IMR-90 (cell line): Measurements from ENCODE around the gene EGFR. TPM values are rescaled to one million over a fixed set of nuclear protein-coding genes. Genes with fewer than 3 reads are reported as not detected.

Experiments
- ATAC-seq: fragments of 200-7000 bp; cut with Tn5 transposase; 2 replicates; pipeline ENCODE4 v1.9.1; 2020; ENCODE audit warnings: low read depth, mild to moderate bottlenecking, moderate library complexity
- BruUV-seq: library from RNA; stranded (reverse); fragments of 400-500 nt; replicated peaks from 2 replicates; lab custom pipeline; 2021; lab: Mats Ljungman, UMichigan
- CTCF ChIA-PET: fragments of 300-600 bp; formaldehyde crosslinking; extraction: SDS; loops from one replicate; lab custom pipeline; 2021; ENCODE audit warnings: antibody characterized with exemption; lab: Yijun Ruan, JAX
- POLR2A ChIA-PET: fragments of 300-600 bp; sonication (Branson Sonifier 250); formaldehyde crosslinking; loops from one replicate; lab custom pipeline; 2022; ENCODE audit warnings: antibody characterized with exemption; ENCODE audit not compliant: unreplicated experiment; lab: Charles Lee
- DNase-seq: peaks from one replicate; pipeline ENCODE4 v3.0.0; 2013
- H2AFZ ChIP-seq: replicated peaks from 2 replicates; pipeline ENCODE3; 2013; ENCODE audit warnings: low read length, mild to moderate bottlenecking; ENCODE audit not compliant: poor library complexity
- H2AK5ac ChIP-seq: 2 replicates; pipeline ENCODE4 v1.6.1; 2013; ENCODE audit warnings: low read depth, low read length, inconsistent platforms
- H2AK9ac ChIP-seq: replicated peaks from 2 replicates; pipeline ENCODE3; 2013; ENCODE audit warnings: mild to moderate bottlenecking, low read depth, low read length, moderate library complexity; ENCODE audit not compliant: poor library complexity
- H2BK120ac ChIP-seq: 2 replicates; pipeline ENCODE4 v1.6.1; 2013; ENCODE audit warnings: low read depth, low read length, inconsistent platforms
- H2BK15ac ChIP-seq: 3 replicates; pipeline ENCODE4 v1.6.1; 2013; ENCODE audit warnings: low read depth, low read length, inconsistent platforms
- H2BK20ac ChIP-seq: 2 replicates; pipeline ENCODE4 v1.6.1; 2013; ENCODE audit warnings: low read depth, mild to moderate bottlenecking, inconsistent platforms, low read length, moderate library complexity
- H2BK5ac ChIP-seq: 2 replicates; pipeline ENCODE4 v1.6.1; 2013; ENCODE audit warnings: mild to moderate bottlenecking, low read depth, low read length, inconsistent platforms; ENCODE audit not compliant: poor library complexity, severe bottlenecking
- H3K14ac ChIP-seq: replicated peaks from 2 replicates; pipeline ENCODE4 v1.6.1; 2013; ENCODE audit warnings: low read depth, low read length, inconsistent platforms
- H3K18ac ChIP-seq: 2 replicates; pipeline ENCODE4 v1.6.1; 2013; ENCODE audit warnings: low read depth, low read length, control low read depth
- H3K23ac ChIP-seq: 2 replicates; pipeline ENCODE4 v1.6.1; 2013; ENCODE audit warnings: low read depth, low read length, inconsistent platforms
- H3K27ac ChIP-seq: 2 replicates; pipeline ENCODE4 v1.5.1; 2013; ENCODE audit warnings: mild to moderate bottlenecking, control low read depth, low read length; ENCODE audit not compliant: insufficient read depth
- H3K27me3 ChIP-seq: 2 replicates; pipeline ENCODE4 v1.6.1; 2013; ENCODE audit warnings: low read length; ENCODE audit not compliant: control insufficient read depth, insufficient read depth
- H3K36me3 ChIP-seq: 2 replicates; pipeline ENCODE4 v1.6.1; 2013; ENCODE audit warnings: low read length, mixed read lengths; ENCODE audit not compliant: control insufficient read depth, insufficient read depth
- H3K4ac ChIP-seq: 2 replicates; pipeline ENCODE4 v1.6.1; 2013; ENCODE audit warnings: low read depth, low read length, inconsistent platforms
- H3K4me1 ChIP-seq: 2 replicates; pipeline ENCODE4 v1.6.1; 2013; ENCODE audit warnings: low read length, mixed read lengths; ENCODE audit not compliant: control insufficient read depth, insufficient read depth
- H3K4me2 ChIP-seq: 2 replicates; pipeline ENCODE4 v1.6.1; 2013; ENCODE audit warnings: low read depth, mild to moderate bottlenecking, control low read depth, low read length, moderate library complexity
- H3K4me3 ChIP-seq: 2 replicates; pipeline ENCODE4 v1.5.1; 2013; ENCODE audit warnings: low read depth, mild to moderate bottlenecking, control low read depth, low read length, moderate library complexity; ENCODE audit not compliant: insufficient read depth
- H3K56ac ChIP-seq: 2 replicates; pipeline ENCODE4 v1.6.1; 2013; ENCODE audit warnings: low read length, inconsistent platforms; ENCODE audit not compliant: insufficient read depth; ENCODE audit errors: extremely low read depth
- H3K79me1 ChIP-seq, 2 experiments: 2 replicates each; pipeline ENCODE4 v1.6.1; 2013; ENCODE audit warnings: low read length in 2 of 2, inconsistent platforms in 1 of 2, low read depth in 1 of 2
- H3K9ac ChIP-seq: 2 replicates; pipeline ENCODE4 v1.6.1; 2013; ENCODE audit warnings: low read depth, low read length, control low read depth
- H3K9me1 ChIP-seq: 2 replicates; pipeline ENCODE4 v1.6.1; 2013; ENCODE audit warnings: low read length, inconsistent platforms; ENCODE audit not compliant: insufficient read depth
- H3K9me3 ChIP-seq: 2 replicates; pipeline ENCODE4 v1.6.1; 2013; ENCODE audit warnings: low read length; ENCODE audit not compliant: control insufficient read depth, insufficient read depth
- H4K20me1 ChIP-seq: 2 replicates; pipeline ENCODE4 v1.6.1; 2013; ENCODE audit warnings: low read length, inconsistent platforms; ENCODE audit not compliant: insufficient read depth
- H4K5ac ChIP-seq: 2 replicates; pipeline ENCODE4 v1.6.1; 2013; ENCODE audit warnings: mild to moderate bottlenecking, low read depth, low read length, control low read depth
- H4K8ac ChIP-seq, 2 experiments: 2 replicates each; pipeline ENCODE4 v1.6.1; 2013; ENCODE audit warnings: low read depth in 2 of 2, low read length in 2 of 2, control low read depth in 1 of 2, inconsistent platforms in 1 of 2
- H4K91ac ChIP-seq: 2 replicates; pipeline ENCODE4 v1.6.1; 2013; ENCODE audit warnings: low read depth, low read length, inconsistent platforms; ENCODE audit not compliant: insufficient read depth
- CEBPB ChIP-seq: IDR thresholded peaks from 2 replicates; pipeline ENCODE4 v1.6.1; 2012; ENCODE audit warnings: low read depth, low read length, improper control_type of control experiment
- CHD1 ChIP-seq: IDR thresholded peaks from 2 replicates; pipeline ENCODE4 v1.6.1; 2012; ENCODE audit warnings: low read depth, low read length, improper control_type of control experiment
- CTCF ChIP-seq: conservative IDR thresholded peaks from 2 replicates; pipeline ENCODE4 v1.5.1; 2012; ENCODE audit warnings: mild to moderate bottlenecking, low read depth, low read length, improper control_type of control experiment
- MAFK ChIP-seq: IDR thresholded peaks from 2 replicates; pipeline ENCODE4 v1.6.1; 2012; ENCODE audit warnings: low read depth, low read length, improper control_type of control experiment
- NFE2L2 ChIP-seq: fragments of 150-350 bp; IDR thresholded peaks from 2 replicates; pipeline ENCODE4 v1.6.1; 2016; ENCODE audit warnings: low read depth, mild to moderate bottlenecking, low read length
- POLR2A ChIP-seq: IDR thresholded peaks from 2 replicates; pipeline ENCODE4 v1.6.1; 2012; ENCODE audit warnings: mild to moderate bottlenecking, low read depth, low read length
- RAD21 ChIP-seq: IDR thresholded peaks from 2 replicates; pipeline ENCODE4 v1.6.1; 2012; ENCODE audit warnings: low read length, improper control_type of control experiment
- RFX5 ChIP-seq: IDR thresholded peaks from 2 replicates; pipeline ENCODE4 v1.8.0; 2012; ENCODE audit warnings: low read depth, mild to moderate bottlenecking, low read length, moderate library complexity
- WGBS, 2 experiments: methylation state at CpG; one replicate each; pipeline versions ENCODE4 v1.1.5 to v1.1.7; 2013; ENCODE audit warnings: missing lambda C conversion rate in 2 of 2; ENCODE audit not compliant: insufficient read length in 1 of 2; ENCODE audit errors: extremely low coverage in 2 of 2; 5-methylcytosine and 5-hydroxymethylcytosine counted together
- dilution Hi-C: fragments of 300-500 bp; cut with HindIII; formaldehyde crosslinking; loops from one replicate; pipeline ENCODE4 v1.14.3; 2018; ENCODE audit warnings: low sequenced_read_pairs; ENCODE audit not compliant: unreplicated experiment
- in situ Hi-C: fragments of 300-500 bp; cut with MboI; formaldehyde crosslinking; loops from 3 replicates; pipeline ENCODE4 v1.14.3; 2019; ENCODE audit warnings: low sequenced_read_pairs, inconsistent platforms, mixed read lengths
- intact Hi-C: fragments of 100-400 bp; cut with micrococcal nuclease; formaldehyde crosslinking; loops from 2 replicates; pipeline ENCODE4 v1.10.0; 2022
- polyA plus RNA-seq, 3 experiments: library from polyadenylated mRNA; depleted of rRNA; stranded (reverse); fragments of >200 nt; gene quantifications; 2 replicates each; pipeline ENCODE4 v1.2.3, GENCODE V29; 2012; ENCODE audit warnings: low replicate concordance in 1 of 3
- total RNA-seq: library from RNA; depleted of rRNA; stranded (reverse); fragments of >200 nt; gene quantifications from 2 replicates; pipeline ENCODE4 v1.2.3, GENCODE V29; 2012

Gene EGFR
- total and polyA plus RNA-seq, 2 of the 4 experiments (the other 2 are of a cell fraction) = 36.9 to 60.4 TPM

GRCh38 chr7:55187701-55188491 is 169.1 kb downstream of the EGFR start:
- no peak overlapping the region for H3K56ac ChIP-seq
- peak overlapping the region; percentile 96; the same call in 1 of the 2 replicates for H4K91ac ChIP-seq
- H2BK5ac ChIP-seq = peak overlapping the region; percentile 57
- peak overlapping the region; percentile 35 for H3K27ac ChIP-seq
- no peak overlapping the region for H2AFZ ChIP-seq
- no peak for ATAC-seq
- H3K9me1 ChIP-seq = peaks cover 53% of the 10 kb centered on the region
- no peaks in the 10 kb centered on the region for H3K9me3 ChIP-seq
- peak overlapping the region; percentile 81; the same call in 2 of the 3 replicates for H2BK15ac ChIP-seq
- H4K20me1 ChIP-seq = no peaks in the 10 kb centered on the region
- peak overlapping the region; percentile 49; the same call in 1 of the 2 replicates for H3K23ac ChIP-seq
- peak overlapping the region; percentile 94 for H3K4ac ChIP-seq
- peak overlapping the region; percentile 42 for H3K18ac ChIP-seq
- no peak overlapping the region for H3K4me2 ChIP-seq
- in situ Hi-C loops = no loop called here
- 0 out of 2 replicates have a peak overlapping the region, but pooled peaks have one; percentile 83 for H2BK20ac ChIP-seq
- H3K4me3 ChIP-seq = no peak overlapping the region
- intact Hi-C loops = no loop called here
- no CpG with 5 or more reads among the region's 11 CpGs for WGBS, 2 experiments
- peak overlapping the region; percentile 42; the same call in 1 of the 2 replicates for H3K14ac ChIP-seq
- H3K9ac ChIP-seq = peak overlapping the region; percentile 9; the same call in 1 of the 2 replicates
- peaks cover 40% of the 10 kb centered on the region for H3K4me1 ChIP-seq
- ChIA-PET POLR2A (no interaction called here), CTCF (interaction anchor here (0.6 kb wide), 1 partner anchor 299 kb away, joined by 3 read pairs; no protein-coding TSS in a partner anchor)
- peaks cover 19 to 66% of the 10 kb centered on the region in 2 experiments; a peak in 3 of 4 replicates for H3K79me1 ChIP-seq
- H4K8ac ChIP-seq = peak overlapping the region; percentile 70 to 75; a peak in 2 of 4 replicates
- dilution Hi-C loops = no loop called here
- no peak for DNase-seq
- H2AK5ac ChIP-seq = peak overlapping the region; percentile 75
- H2AK9ac ChIP-seq = no peak overlapping the region
- H4K5ac ChIP-seq = peak overlapping the region; percentile 85; the same call in 1 of the 2 replicates
- no TSS peak for BruUV-seq
- H2BK120ac ChIP-seq = peak overlapping the region; percentile 63; the same call in 1 of the 2 replicates
- TF ChIP-seq CTCF = no peak
- no peak for TF ChIP-seq NFE2L2
- TF ChIP-seq RAD21 = no peak
- no peak for TF ChIP-seq RFX5
- no peak for TF ChIP-seq CEBPB
- no peak for TF ChIP-seq POLR2A
- TF ChIP-seq MAFK = no peak
- TF ChIP-seq CHD1 = no peak
- peaks cover 38% of the 10 kb centered on the region for H3K36me3 ChIP-seq
- no peaks in the 10 kb centered on the region for H3K27me3 ChIP-seq
